ENCODE results near the gene IPO11. TPM values are rescaled to one million over a fixed set of nuclear protein-coding genes. Genes with fewer than 3 reads are reported as not detected.

The IPO11 gene
- total and polyA plus RNA-seq, 2 of the 13 experiments (the other 11 are each of a cell fraction or from before 2014, with no cell fraction given): 13.9 to 24.4 TPM

- no peak for TF ChIP-seq CHD2 (IDR thresholded peaks at IDR 0.05; ENCODE audit: low read depth, low read length)
- no peak for TF ChIP-seq CENPBD1 (CRISPR knock-in tag; IDR thresholded peaks at IDR 0.05; ENCODE audit: borderline replicate concordance, low read depth)
- TF ChIP-seq ZNF772 (CRISPR knock-in tag; IDR thresholded peaks at IDR 0.05): no peak
- TF ChIP-seq, protein P1, sequence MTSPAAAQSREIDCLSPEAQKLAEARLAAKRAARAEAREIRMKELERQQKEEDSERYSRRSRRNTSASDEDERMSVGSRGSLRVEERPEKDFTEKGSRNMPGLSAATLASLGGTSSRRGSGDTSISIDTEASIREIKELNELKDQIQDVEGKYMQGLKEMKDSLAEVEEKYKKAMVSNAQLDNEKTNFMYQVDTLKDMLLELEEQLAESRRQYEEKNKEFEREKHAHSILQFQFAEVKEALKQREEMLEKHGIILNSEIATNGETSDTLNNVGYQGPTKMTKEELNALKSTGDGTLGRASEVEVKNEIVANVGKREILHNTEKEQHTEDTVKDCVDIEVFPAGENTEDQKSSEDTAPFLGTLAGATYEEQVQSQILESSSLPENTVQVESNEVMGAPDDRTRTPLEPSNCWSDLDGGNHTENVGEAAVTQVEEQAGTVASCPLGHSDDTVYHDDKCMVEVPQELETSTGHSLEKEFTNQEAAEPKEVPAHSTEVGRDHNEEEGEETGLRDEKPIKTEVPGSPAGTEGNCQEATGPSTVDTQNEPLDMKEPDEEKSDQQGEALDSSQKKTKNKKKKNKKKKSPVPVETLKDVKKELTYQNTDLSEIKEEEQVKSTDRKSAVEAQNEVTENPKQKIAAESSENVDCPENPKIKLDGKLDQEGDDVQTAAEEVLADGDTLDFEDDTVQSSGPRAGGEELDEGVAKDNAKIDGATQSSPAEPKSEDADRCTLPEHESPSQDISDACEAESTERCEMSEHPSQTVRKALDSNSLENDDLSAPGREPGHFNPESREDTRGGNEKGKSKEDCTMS (CRISPR knock-in tag; conservative IDR thresholded peaks at IDR 0.05): no peak
Observed at GRCh38 chr5:62606878-62607277, 194.3 kb downstream of the IPO11 start (continued).

DNA sequence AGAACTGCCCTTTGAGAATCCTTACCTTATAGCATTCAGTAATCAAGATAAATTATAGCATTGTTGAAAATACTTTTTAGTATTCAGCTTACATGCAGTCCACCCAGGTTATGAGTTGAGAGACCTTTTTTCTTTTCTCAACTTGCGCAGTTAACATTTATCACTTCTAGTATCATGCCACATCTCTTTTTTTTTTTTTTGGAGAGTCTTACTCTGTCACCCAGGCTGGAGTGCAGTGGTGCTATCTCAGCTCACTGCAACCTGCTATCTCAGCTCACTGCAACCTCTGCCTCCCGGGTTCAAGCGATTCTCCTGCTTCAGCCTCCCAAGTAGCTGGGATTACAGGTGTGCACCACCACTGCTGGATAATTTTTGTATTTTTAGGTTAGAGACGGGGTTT, 195.1 kb downstream of the IPO11 start:
- Histone ChIP-seq H3K27ac (ENCODE audit: extremely low read length, insufficient read depth, low read length) (no peak overlapping the region), H3K4me1 (ENCODE audit: insufficient read depth, low read length) (no peaks in the 10 kb centered on the region), H3K4me3 (replicated peaks in 1 of 3; ENCODE audit: insufficient read depth in 1 of 3, low read depth in 2 of 3, low read length in 3 of 3) (no peak overlapping the region), H3K9ac (ENCODE audit: insufficient read depth, low read depth, low read length) (no peak overlapping the region), H4K20me1 (ENCODE audit: insufficient read depth, low read length) (no peaks in the 10 kb centered on the region), H2AFZ (ENCODE audit: low read length) (no peak overlapping the region), H3K4me2 (ENCODE audit: low read depth, low read length) (no peak overlapping the region), H3K9me3 (ENCODE audit: low read length) (no peaks in the 10 kb centered on the region), H3K36me3 (replicated peaks in 1 of 2; ENCODE audit: control insufficient read depth in 1 of 2, insufficient read depth in 2 of 2, low read length in 2 of 2) (peaks cover 3 to 13% of the 10 kb centered on the region in 2 experiments; a peak in 4 of 5 replicates), H3K79me2 (ENCODE audit: insufficient read depth, low read length) (no peaks in the 10 kb centered on the region), H3K27me3 (ENCODE audit: control insufficient read depth in 1 of 2, insufficient read depth in 2 of 2, low read length in 2 of 2) (no peaks in the 10 kb centered on the region)
- intact Hi-C loops (cut with micrococcal nuclease; ENCODE audit: unreplicated experiment): no loop called here
- POLR2A ChIA-PET: no interaction called here
- BruUV-seq (replicated peaks): no TSS peak
- no peak for DNase-seq (ENCODE audit: low spot score)
- 100% methylated on average over 4 of the region's 4 CpGs for WGBS (ENCODE audit: low lambda C conversion rate)
- CTCF ChIA-PET (ENCODE audit: low intra/inter-chr PET ratio, low total read pairs): no interaction called here
- in situ Hi-C loops (cut with HindIII; ENCODE audit: extremely low pct_ligation_motif_present, low pct_unique_long_range_greater_than_20kb): no loop called here
- no peak for FAIRE-seq
- ATAC-seq: no peak
- TF ChIP-seq MNT (IDR thresholded peaks at IDR 0.05): no peak
- TF ChIP-seq ZNF3 (CRISPR knock-in tag; IDR thresholded peaks at IDR 0.05): no peak
- TF ChIP-seq ESRRA (CRISPR knock-in tag; IDR thresholded peaks at IDR 0.05; ENCODE audit: low read depth): no peak
- TF ChIP-seq TAF15 (IDR thresholded peaks at IDR 0.05; ENCODE audit: low read depth, low read length, poor library complexity, severe bottlenecking): no peak
- no peak for TF ChIP-seq POLR2AphosphoS5 (IDR thresholded peaks at IDR 0.05; ENCODE audit: low read depth, low read length)
- TF ChIP-seq, protein P2, sequence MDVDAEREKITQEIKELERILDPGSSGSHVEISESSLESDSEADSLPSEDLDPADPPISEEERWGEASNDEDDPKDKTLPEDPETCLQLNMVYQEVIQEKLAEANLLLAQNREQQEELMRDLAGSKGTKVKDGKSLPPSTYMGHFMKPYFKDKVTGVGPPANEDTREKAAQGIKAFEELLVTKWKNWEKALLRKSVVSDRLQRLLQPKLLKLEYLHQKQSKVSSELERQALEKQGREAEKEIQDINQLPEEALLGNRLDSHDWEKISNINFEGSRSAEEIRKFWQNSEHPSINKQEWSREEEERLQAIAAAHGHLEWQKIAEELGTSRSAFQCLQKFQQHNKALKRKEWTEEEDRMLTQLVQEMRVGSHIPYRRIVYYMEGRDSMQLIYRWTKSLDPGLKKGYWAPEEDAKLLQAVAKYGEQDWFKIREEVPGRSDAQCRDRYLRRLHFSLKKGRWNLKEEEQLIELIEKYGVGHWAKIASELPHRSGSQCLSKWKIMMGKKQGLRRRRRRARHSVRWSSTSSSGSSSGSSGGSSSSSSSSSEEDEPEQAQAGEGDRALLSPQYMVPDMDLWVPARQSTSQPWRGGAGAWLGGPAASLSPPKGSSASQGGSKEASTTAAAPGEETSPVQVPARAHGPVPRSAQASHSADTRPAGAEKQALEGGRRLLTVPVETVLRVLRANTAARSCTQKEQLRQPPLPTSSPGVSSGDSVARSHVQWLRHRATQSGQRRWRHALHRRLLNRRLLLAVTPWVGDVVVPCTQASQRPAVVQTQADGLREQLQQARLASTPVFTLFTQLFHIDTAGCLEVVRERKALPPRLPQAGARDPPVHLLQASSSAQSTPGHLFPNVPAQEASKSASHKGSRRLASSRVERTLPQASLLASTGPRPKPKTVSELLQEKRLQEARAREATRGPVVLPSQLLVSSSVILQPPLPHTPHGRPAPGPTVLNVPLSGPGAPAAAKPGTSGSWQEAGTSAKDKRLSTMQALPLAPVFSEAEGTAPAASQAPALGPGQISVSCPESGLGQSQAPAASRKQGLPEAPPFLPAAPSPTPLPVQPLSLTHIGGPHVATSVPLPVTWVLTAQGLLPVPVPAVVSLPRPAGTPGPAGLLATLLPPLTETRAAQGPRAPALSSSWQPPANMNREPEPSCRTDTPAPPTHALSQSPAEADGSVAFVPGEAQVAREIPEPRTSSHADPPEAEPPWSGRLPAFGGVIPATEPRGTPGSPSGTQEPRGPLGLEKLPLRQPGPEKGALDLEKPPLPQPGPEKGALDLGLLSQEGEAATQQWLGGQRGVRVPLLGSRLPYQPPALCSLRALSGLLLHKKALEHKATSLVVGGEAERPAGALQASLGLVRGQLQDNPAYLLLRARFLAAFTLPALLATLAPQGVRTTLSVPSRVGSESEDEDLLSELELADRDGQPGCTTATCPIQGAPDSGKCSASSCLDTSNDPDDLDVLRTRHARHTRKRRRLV (CRISPR knock-in tag; IDR thresholded peaks at IDR 0.05): no peak
- no peak for TF ChIP-seq ZNF230 (CRISPR knock-in tag; IDR thresholded peaks at IDR 0.05)
- TF ChIP-seq ZNF562 (CRISPR knock-in tag; IDR thresholded peaks at IDR 0.05; ENCODE audit: borderline replicate concordance): no peak
- TF ChIP-seq NFRKB (IDR thresholded peaks at IDR 0.05): no peak
- TF ChIP-seq RORA (CRISPR knock-in tag; IDR thresholded peaks at IDR 0.05): no peak
- no peak for TF ChIP-seq MLLT10 (CRISPR knock-in tag; IDR thresholded peaks at IDR 0.05)
- TF ChIP-seq ZIK1 (CRISPR knock-in tag; IDR thresholded peaks at IDR 0.05; ENCODE audit: borderline replicate concordance, low read depth): no peak

Measured in HepG2 (cell line).